ENCODE data around the gene ZNF235.
"Not testable (repeated sequence)": the region's sequence is repeated elsewhere in the genome, so short reads cannot be mapped to it uniquely, and the experiment has no call there.

The ZNF235 gene

GRCh38 chr19:44304659-44305193 is at the start of gene ZNF235:
Gene ZNF235 (minus strand): TSS chr19:44305025. CDS start chr19:44303404, 1,621 bp downstream.
- peak; percentile 60 for DNase-seq

GRCh38 chr19:44346556-44346955 is 41.7 kb upstream of the ZNF235 start:
- no peak for DNase-seq

GRCh38 chr19:44345959-44346358 is 41.1 kb upstream of the ZNF235 start:
- DNase-seq: no peak

- no peak for DNase-seq
Measured at GRCh38 chr19:44344255-44344654, 39.4 kb upstream of the ZNF235 start.

- DNase-seq: no peak
Measured at GRCh38 chr19:44341794-44342193, 37.0 kb upstream of the ZNF235 start.

- not testable (repeated sequence) for DNase-seq
Measured at GRCh38 chr19:44334639-44335038, 29.8 kb upstream of the ZNF235 start.

- DNase-seq: no peak
Measured at GRCh38 chr19:44332145-44332544, 27.3 kb upstream of the ZNF235 start.

GRCh38 chr19:44315883-44316282 is 11.1 kb upstream of the ZNF235 start:
- no peak for DNase-seq

- DNase-seq: no peak
Measured at GRCh38 chr19:44313231-44313630, 8.4 kb upstream of the ZNF235 start.

GRCh38 chr19:44308011-44308410 is 3.2 kb upstream of the ZNF235 start:
- DNase-seq: no peak

GRCh38 chr19:44306283-44306682 is 1.5 kb upstream of the ZNF235 start:
- no peak for DNase-seq

- no peak for DNase-seq
Measured at GRCh38 chr19:44305457-44305856, 632 bp upstream of the ZNF235 start.

GRCh38 chr19:44303976-44304568 is 753 bp downstream of the ZNF235 start:
- DNase-seq: no peak

GRCh38 chr19:44303320-44303719 is 1.5 kb downstream of the ZNF235 start:
- no peak for DNase-seq

GRCh38 chr19:44284968-44285367 is 19.9 kb downstream of the ZNF235 start:
- DNase-seq: no peak

- DNase-seq: no peak
Measured at GRCh38 chr19:44282846-44283245, 22.0 kb downstream of the ZNF235 start.

GRCh38 chr19:44280916-44281315 is 23.9 kb downstream of the ZNF235 start:
- DNase-seq: no peak

GRCh38 chr19:44278181-44278690 is 26.6 kb downstream of the ZNF235 start:
- DNase-seq: no peak

- DNase-seq: no peak
Measured at GRCh38 chr19:44277331-44277730, 27.5 kb downstream of the ZNF235 start.

- DNase-seq: no peak
Measured at GRCh38 chr19:44260695-44261446, 44.0 kb downstream of the ZNF235 start.

GRCh38 chr19:44260343-44260681 is 44.5 kb downstream of the ZNF235 start:
- no peak for DNase-seq

GRCh38 chr19:44258835-44259413 is 45.9 kb downstream of the ZNF235 start:
- no peak for DNase-seq

GRCh38 chr19:44258136-44258535 is 46.7 kb downstream of the ZNF235 start:
- DNase-seq: no peak
